ENCODE data around the gene NT5DC1. TPM values are rescaled to one million over a fixed set of nuclear protein-coding genes. Genes with fewer than 3 reads are reported as not detected.

Gene NT5DC1
- total RNA-seq, 2 donors from 2014 or later = 35.1 to 41.6 TPM

DNA sequence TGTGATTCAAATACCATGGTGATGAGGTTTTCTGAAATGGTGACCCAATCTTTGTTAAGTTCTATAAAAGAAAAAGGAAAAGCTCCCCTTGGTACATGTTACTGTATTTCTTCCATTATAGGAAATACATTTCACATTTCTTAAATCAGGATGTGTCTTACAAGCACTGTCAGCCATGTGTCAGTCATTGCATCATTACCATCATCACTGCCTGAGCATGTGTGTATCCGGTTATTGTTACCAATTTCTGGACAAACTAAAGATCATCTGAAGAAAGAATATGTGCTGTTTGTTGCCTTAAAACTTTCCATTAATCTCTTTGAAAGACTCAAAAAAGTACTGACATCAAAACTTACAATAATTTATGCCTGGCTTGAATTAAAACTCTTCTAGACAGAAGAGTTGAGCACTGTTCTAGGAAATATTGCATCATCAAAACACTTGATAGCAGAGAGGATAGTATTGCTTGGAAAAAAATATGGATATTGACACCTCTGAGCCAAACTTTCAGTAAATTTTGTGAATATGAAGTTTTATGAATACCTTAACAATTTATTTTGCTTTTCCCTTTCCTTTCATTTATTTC, 186.2 kb downstream of the NT5DC1 start:
- H3K36me3 Mint-ChIP-seq = no peaks in the 10 kb centered on the region
- ATAC-seq = no peak

DNA sequence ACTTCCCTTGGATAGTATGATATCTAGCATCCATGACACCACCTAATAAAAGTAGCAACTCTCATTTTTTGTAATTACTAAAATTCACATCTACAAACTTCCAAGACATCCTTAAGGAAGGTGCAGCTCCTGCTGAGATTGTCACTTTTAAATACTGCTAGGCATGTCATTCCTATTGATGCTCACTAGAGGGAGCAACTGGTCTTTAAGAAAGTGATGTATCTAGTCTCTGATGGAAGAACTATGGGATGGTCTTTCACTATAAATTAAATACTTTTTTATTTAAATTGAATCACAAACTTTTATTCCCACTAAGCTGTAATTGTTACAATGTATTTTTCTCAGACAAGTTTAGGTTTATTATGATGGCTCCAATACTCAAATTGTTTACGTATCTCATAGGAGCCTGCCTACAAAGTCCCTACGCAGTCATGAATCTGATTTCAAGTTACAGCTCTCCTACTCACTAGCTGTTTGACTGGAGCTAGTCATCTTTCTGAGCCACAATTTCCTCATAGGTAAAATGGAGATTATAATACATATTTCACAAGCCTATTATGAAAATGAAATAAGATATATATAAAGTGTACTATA, 187.1 kb downstream of the NT5DC1 start:
- no peak overlapping the region for H3K27ac Mint-ChIP-seq
- no peaks in the 10 kb centered on the region for H3K36me3 Mint-ChIP-seq
- DNase-seq (ENCODE audit: low spot score in 2 of 2) (no peak), ATAC-seq (peak; percentile 52 to 63)
- H3K9me3 Mint-ChIP-seq = no peaks in the 10 kb centered on the region

More for the DNA sequence above, 186.2 kb downstream of the NT5DC1 start:
- Mint-ChIP-seq H3K27ac (no peak overlapping the region), H3K9me3 (no peaks in the 10 kb centered on the region)
- DNase-seq (ENCODE audit: low spot score in 2 of 2) = no peak

DNA sequence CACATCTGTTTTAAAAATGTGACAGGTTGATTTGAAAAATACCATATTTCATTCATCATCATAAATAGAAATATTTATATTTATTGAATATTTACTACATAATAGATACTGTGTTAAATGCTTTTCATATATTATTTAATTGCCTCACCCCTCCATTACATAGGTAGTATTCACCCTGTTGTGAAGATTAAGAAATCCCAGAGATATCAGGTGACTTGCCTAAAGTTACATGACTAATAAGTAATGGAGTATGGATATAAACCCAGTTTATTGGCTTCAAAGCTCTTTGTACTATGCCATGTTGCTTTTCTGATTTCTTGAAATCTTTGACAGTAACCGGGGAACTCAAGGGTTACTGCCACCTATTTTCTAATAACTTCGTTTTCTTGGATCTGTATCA, 189.2 kb downstream of the NT5DC1 start:
- no peak for DNase-seq (ENCODE audit: low spot score in 2 of 2)
- Mint-ChIP-seq H3K36me3 (no peaks in the 10 kb centered on the region), H3K9me3 (no peaks in the 10 kb centered on the region), H3K27ac (no peak overlapping the region)
- no peak for ATAC-seq

DNA sequence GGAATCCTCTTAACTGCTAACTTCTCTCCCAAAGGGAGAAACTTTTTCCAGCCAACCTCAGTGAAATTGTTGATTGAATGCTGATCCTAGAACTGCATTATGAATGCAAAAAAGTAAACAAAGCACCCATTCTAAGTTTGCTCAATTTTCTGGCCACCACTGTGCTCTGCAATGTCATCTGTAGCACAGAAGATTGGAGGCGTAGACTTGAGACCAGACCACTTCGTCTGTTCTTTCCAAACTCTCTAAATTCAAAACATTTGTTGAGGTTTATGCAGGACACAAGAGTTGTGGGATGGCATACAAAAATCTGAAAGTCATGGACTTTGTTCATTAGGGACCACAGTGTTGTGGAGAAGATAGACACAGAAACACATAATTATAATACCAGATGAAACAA, 190.1 kb downstream of the NT5DC1 start:
- DNase-seq (ENCODE audit: low spot score in 2 of 2) (no peak), ATAC-seq (no peak)
- Mint-ChIP-seq H3K27ac (no peak overlapping the region), H3K36me3 (no peaks in the 10 kb centered on the region), H3K9me3 (no peaks in the 10 kb centered on the region)

DNA sequence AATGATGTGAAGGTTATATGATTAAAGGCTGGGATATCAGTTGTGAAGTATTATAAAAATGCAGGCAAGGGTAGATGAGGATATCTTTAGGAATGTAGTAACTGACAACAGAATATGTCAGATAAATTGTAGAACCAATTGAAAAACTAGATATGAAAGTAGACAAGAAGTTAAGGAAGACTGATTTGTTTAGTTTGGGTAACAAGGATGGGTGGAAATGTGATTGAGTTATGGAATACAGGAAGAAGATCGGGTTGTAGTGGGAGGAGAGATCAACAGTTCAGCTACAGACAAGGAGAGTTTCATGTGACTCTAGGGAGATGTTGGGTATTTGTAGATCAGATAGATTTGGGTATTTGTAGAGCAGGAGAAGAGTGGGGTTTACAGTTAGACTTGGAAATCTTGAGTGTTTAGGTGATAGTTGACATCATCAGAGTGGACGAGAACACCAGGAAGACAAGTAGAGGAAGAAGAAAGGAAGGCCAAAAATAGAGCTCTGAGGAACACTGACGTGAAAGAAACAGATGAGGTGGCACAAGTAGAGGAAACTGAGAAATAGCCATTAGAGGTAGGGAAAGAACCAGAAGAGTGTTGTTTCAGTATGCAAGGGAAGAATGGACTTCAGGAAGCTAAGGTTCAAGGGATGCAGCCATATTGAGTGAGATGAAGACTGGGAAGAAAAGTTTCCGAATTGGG, 191.2 kb downstream of the NT5DC1 start:
- no peak for DNase-seq (ENCODE audit: low spot score in 2 of 2)
- ATAC-seq = no peak
- no peaks in the 10 kb centered on the region for H3K36me3 Mint-ChIP-seq

DNA sequence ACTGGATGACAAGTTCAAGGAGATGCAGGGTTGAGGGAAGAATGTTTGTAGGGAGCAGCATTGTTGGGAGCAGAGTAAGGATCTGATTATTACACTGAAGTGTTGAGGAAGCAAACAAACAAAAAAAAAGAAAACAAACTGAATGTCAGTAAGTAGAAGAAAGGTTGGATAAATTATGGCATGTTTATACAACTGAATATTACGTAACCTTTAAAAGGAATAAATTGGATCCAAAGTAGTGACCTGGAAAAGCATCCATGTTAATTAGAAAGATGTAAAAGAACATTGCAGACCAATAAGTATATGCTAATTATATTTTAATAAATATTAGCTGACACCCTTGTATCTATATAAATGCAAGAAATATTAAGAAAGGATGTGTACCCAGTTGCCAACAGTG, 191.9 kb downstream of the NT5DC1 start:
- DNase-seq (ENCODE audit: low spot score in 2 of 2) (no peak), ATAC-seq (no peak)
- H3K36me3 Mint-ChIP-seq = no peaks in the 10 kb centered on the region
- H3K27ac Mint-ChIP-seq = no peak overlapping the region
- peaks cover 0 to 3% of the 10 kb centered on the region in 2 donors for H3K9me3 Mint-ChIP-seq

More for the DNA sequence above, 191.2 kb downstream of the NT5DC1 start:
- Mint-ChIP-seq H3K9me3 (no peaks in the 10 kb centered on the region), H3K27ac (no peak overlapping the region)

DNA sequence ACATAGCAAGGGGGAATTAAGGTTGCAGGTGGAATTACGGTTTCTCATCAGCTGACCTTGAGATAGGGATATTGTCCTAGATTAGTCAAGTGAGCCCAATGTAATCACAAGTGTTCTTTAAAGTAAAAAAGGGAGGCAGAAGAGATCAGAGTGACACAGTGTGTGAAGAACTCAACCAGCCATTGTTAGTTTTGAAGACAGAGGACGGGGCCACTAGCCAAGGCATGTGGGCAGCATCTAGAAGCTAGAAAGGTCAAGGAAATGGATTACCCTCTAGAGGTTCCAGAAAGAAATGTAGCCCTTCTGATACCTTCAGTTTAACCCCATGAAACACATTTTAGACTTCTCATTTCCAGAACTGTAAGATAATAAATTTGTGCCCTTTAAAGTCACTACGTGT, 197.6 kb downstream of the NT5DC1 start:
- peaks cover 10 to 14% of the 10 kb centered on the region in 2 donors for H3K9me3 Mint-ChIP-seq
- no peak for DNase-seq (ENCODE audit: low spot score in 2 of 2)

DNA sequence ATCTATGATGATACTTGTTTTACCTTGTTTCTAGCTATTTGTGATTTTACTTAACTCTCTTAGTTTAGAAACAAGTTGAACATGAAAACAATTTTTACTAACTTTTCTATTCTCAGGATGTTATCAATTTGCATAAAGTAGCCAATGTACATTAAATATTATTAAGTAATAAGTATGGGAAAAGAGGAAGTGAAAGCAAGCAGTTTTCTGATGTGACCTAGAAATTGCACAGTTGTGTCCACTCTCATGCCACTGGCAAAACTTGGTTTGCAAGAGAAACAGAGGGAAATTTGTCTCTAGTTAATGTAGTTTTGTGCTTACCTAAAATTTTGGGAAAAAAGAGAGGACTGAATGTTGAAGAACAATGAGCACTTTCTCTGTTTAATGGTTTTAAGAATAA, 198.3 kb downstream of the NT5DC1 start:
- ATAC-seq (no peak), DNase-seq (ENCODE audit: low spot score in 2 of 2) (no peak)
- no peak overlapping the region for H3K27ac Mint-ChIP-seq
- H3K9me3 Mint-ChIP-seq = peaks cover 10 to 14% of the 10 kb centered on the region in 2 donors
- peaks cover 13 to 16% of the 10 kb centered on the region in 2 donors for H3K36me3 Mint-ChIP-seq

More for the DNA sequence above, 197.6 kb downstream of the NT5DC1 start:
- H3K27ac Mint-ChIP-seq = no peak overlapping the region
- peaks cover 13 to 16% of the 10 kb centered on the region in 2 donors for H3K36me3 Mint-ChIP-seq
- ATAC-seq = no peak

Other genes with a start within 250 kb of the NT5DC1 start
- gene FRK, start 40.0 kb upstream of the NT5DC1 start, total RNA-seq = under 1 TPM; 0.02 to 0.12 TPM
- not detected for gene COL10A1, start 25.3 kb downstream of the NT5DC1 start, total RNA-seq
- 10 to 100 TPM in 1 of 2 donors, 1 to 10 TPM in 1; 6.1 to 13.2 TPM for gene TSPYL4, start 153.2 kb downstream of the NT5DC1 start, total RNA-seq
- 10 to 100 TPM; 35.9 to 59.2 TPM for gene TSPYL1, start 179.1 kb downstream of the NT5DC1 start, total RNA-seq